ENCODE data around the gene PLEKHG3.

PLEKHG3 gene

DNA sequence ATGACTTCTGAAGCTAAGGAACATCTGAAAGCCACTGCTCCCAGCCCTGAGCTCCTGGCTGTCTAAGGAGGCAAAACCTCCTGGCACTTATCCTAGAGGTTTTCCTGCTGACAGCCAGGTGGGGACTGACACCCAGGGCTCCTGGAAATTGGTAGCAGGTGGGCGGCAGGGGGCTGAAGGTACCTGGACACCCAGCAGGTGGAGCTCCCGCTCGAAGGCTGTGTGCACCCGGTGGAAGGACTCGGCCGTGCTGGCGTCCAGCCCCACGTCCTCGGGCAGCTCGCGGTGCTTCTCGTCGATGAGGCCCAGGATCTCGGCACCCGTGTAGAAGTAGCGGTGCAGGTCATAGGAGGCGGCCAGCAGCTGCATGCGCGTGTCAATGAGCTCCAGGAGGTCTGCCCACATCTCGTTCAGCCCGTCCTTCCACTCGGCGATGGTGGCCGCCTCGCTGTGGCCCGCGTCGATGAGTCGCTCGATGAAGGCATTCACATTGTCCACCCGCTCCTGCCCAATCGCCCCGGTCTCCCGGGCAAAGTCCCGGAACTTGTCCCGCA, 68.2 kb downstream of the PLEKHG3 start:
- Mint-ChIP-seq H3K4me1 (ENCODE audit: low read depth) (peaks cover 7% of the 10 kb centered on the region), H3K27me3 (no peaks in the 10 kb centered on the region), H3K36me3 (ENCODE audit: low read depth) (no peaks in the 10 kb centered on the region), H3K9me3 (no peaks in the 10 kb centered on the region), H3K4me3 (no peak overlapping the region), H3K27ac (no peak overlapping the region)
- DNase-seq: no peak

DNA sequence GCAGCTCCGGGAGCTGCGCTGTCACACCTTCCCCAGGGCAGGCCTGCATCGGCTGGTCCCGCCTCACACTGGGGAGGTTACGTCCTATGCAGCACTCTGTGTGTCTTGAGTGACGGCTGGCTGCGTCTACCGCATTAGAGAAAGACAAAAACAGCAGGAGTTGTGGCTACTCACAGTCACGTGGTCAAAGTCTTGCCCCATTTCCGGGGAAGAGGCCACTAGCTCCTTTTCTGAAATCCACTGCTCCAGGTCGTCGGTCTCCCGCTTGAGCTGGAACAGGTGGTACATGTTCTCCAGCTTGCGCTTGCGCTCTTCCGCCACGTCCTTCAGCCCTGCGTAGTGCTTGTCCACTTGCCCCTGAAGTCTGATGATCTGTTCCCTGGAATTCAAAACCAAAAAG, 68.8 kb downstream of the PLEKHG3 start:
- no peak overlapping the region for H3K4me3 Mint-ChIP-seq
- H3K4me1 Mint-ChIP-seq (ENCODE audit: low read depth): peaks cover 7% of the 10 kb centered on the region
- H3K27me3 Mint-ChIP-seq: no peaks in the 10 kb centered on the region
- no peak for DNase-seq
- no peaks in the 10 kb centered on the region for H3K36me3 Mint-ChIP-seq (ENCODE audit: low read depth)
- no peak overlapping the region for H3K27ac Mint-ChIP-seq
- no peaks in the 10 kb centered on the region for H3K9me3 Mint-ChIP-seq

DNA sequence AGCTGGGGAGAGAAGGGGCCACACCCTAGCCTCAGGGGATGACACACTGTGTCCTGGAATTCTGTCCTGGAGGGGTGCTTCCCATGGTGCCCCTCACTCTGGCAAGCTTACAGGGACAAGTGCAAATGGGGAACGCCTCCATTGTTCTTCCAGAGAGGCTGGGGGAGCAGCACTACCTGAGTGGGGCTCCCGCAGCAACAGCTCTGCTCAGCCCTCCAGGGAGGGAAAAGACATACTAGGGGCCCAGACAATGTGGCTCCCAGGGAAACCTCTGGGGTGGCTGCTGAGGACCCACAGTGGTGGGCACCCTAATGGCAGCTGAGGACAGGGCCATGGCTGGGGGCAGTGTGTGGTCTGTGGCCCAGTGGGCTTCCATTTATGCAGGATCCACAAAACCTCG, 69.4 kb downstream of the PLEKHG3 start:
- Mint-ChIP-seq H3K9me3 (no peaks in the 10 kb centered on the region), H3K27ac (no peak overlapping the region), H3K27me3 (no peaks in the 10 kb centered on the region), H3K4me1 (ENCODE audit: low read depth) (peaks cover 7% of the 10 kb centered on the region), H3K36me3 (ENCODE audit: low read depth) (no peaks in the 10 kb centered on the region), H3K4me3 (no peak overlapping the region)
- DNase-seq: no peak

DNA sequence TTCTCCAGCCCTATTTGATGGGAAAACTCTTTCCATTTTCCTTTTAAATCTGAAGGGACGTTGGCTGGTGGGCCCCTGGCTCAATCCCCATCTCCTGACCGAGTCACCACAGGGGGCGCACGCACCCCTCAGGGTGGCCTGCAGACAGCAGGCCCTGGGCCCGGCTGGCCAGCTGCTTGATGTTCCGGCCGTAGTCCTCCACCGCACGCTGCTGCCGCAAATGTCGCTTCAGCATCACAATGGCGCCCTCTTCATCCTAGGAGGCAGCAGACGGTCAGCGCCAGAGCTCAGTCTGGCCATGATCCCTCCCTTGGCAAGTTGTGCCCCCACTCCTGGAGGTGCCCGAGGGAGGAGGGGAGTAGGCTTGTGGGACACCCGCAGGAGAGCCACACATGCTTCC, 70.0 kb downstream of the PLEKHG3 start:
- Mint-ChIP-seq H3K4me3 (no peak overlapping the region), H3K9me3 (no peaks in the 10 kb centered on the region)

DNA sequence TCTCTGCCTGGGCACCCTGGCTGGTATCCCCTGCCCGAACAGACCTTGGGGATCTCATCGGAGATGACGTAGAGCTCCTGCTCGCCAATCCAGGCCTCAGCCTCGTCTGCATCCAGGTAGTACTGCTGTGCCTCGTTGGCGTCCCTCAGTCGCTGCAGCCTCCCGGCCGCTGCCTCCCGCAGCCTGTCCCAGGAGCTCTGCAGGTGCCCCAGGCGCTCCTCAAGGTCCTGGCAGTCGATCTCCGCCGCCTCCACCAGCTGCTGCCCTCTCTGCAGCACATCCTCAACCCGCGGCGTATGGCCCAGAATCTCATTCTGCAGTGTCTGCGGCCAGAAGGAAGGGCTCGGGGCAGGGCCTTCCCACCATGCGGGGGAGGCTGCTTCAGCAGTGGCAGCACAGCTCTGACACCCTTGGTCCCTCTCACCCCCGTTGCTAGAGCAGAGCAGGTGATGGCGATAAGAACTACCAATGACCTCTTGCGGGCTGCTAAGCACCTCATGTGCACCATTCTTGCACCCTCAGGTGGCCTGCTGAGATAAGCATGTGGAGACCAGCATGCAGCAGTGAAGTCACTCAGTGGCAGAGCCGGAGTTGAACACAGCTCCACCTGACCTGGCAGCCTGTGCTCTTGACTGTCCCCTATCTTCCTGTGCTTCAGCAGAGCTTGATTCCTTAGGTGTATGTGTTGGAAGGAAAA, 71.0 kb downstream of the PLEKHG3 start:
- Mint-ChIP-seq H3K4me1 (ENCODE audit: low read depth) (peaks cover 7% of the 10 kb centered on the region), H3K27ac (no peak overlapping the region), H3K4me3 (no peak overlapping the region), H3K27me3 (no peaks in the 10 kb centered on the region), H3K36me3 (ENCODE audit: low read depth) (no peaks in the 10 kb centered on the region), H3K9me3 (no peaks in the 10 kb centered on the region)
- DNase-seq: no peak

More for the DNA sequence above, 70.0 kb downstream of the PLEKHG3 start:
- Mint-ChIP-seq H3K27me3 (no peaks in the 10 kb centered on the region), H3K36me3 (ENCODE audit: low read depth) (no peaks in the 10 kb centered on the region), H3K27ac (no peak overlapping the region), H3K4me1 (ENCODE audit: low read depth) (peaks cover 7% of the 10 kb centered on the region)
- no peak for DNase-seq

DNA sequence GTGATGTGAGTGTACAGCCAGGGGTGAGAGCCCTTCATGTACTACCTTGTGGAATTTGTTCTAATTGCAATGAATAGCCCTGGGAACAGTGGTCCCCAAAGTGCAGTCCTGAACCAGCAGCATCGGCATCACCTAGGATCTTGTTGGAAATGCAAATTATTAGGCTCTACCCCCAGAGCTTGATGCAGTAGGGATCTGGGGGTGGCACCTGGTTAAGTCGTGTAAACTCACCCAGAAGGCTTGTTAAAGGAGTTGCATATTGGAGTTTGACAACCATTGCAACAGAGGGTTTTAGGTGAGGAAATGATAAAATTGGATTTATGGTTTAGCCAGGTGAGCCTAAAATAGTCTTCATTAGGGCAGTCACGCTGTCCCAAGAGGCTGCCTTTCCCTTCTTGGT, 73.2 kb downstream of the PLEKHG3 start:
- H3K27me3 Mint-ChIP-seq: no peaks in the 10 kb centered on the region
- H3K9me3 Mint-ChIP-seq: no peaks in the 10 kb centered on the region
- no peak for DNase-seq
- H3K4me1 Mint-ChIP-seq (ENCODE audit: low read depth): no peaks in the 10 kb centered on the region
- H3K4me3 Mint-ChIP-seq: no peak overlapping the region
- no peaks in the 10 kb centered on the region for H3K36me3 Mint-ChIP-seq (ENCODE audit: low read depth)
- no peak overlapping the region for H3K27ac Mint-ChIP-seq

DNA sequence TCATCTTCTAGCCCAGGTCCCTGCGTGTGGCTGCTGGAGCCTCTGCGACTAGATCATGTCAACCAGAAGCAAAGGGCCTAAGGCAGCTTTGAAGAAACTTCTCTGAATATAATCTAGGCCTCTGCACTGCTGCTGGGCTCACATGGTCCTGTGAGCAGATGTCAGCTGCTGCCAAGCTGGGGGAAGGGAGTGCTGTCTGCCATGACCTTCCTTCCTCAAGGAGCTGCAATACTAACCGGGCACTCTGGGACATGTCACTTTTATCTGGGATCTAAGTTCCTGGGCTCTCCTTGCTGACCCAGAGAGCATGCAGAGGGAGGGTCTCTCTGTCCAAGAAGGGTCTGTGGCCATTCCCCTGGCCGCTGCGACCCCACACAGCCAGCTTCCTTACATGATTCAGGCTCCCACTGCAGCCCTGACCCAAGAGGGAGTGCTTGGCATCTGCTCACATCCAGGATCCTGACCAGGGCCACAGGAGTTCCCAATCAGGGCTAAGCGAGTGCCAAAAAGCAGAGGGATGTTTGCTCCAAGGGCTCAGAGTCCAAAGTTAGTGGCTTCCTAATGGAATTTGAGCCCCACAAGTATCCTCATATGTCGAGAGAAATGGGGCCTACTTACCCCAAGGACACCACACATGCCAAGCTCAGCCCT, 74.0 kb downstream of the PLEKHG3 start:
- DNase-seq: no peak
- Mint-ChIP-seq H3K4me1 (ENCODE audit: low read depth) (no peaks in the 10 kb centered on the region), H3K4me3 (no peak overlapping the region), H3K27ac (no peak overlapping the region), H3K9me3 (no peaks in the 10 kb centered on the region), H3K36me3 (ENCODE audit: low read depth) (no peaks in the 10 kb centered on the region), H3K27me3 (no peaks in the 10 kb centered on the region)

DNA sequence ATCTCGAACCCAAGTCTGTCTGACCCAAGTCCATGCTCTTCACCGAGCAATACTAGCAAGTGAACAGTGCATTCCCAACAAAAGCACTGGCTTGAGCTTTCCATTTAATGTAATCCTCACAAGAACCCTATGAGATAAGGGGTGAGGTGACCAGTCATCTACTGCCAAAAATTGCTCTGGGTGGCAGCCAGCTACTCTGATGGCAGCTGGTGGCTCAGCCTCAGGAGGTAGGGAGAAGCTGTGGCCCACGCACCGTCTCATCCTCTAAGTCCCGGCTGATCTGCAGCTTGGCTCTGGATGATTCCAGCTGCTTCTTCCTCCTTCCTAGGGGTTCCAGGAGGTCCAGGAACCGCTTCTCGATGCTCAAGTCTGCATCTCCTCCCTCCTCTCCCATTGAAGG, 75.2 kb downstream of the PLEKHG3 start:
- no peaks in the 10 kb centered on the region for H3K36me3 Mint-ChIP-seq (ENCODE audit: low read depth)
- H3K27ac Mint-ChIP-seq: no peak overlapping the region
- H3K4me3 Mint-ChIP-seq: no peak overlapping the region
- H3K27me3 Mint-ChIP-seq: no peaks in the 10 kb centered on the region
- no peaks in the 10 kb centered on the region for H3K4me1 Mint-ChIP-seq (ENCODE audit: low read depth)
- H3K9me3 Mint-ChIP-seq: no peaks in the 10 kb centered on the region
- no peak for DNase-seq

DNA sequence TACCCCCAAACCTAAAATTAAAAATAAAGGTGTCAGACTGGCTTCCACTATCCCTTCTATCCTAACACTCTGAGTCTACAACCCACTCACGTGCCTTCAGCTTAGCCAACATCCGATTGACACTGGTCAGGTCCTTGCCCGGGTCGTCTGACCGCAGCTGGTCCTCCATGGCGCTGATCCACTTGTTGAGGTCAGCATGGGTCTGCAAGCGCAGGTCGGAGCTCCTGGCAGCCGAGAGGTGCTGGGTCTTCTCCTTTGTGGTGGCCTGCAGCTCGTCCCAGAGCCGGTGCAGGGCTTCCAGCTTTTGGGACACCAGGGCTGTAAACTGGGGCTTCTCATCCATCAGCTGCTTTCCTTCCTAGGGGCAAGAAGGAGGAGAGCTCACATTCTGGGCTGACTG, 78.0 kb downstream of the PLEKHG3 start:
- Mint-ChIP-seq H3K27me3 (no peaks in the 10 kb centered on the region), H3K4me1 (ENCODE audit: low read depth) (no peaks in the 10 kb centered on the region), H3K27ac (no peak overlapping the region), H3K4me3 (no peak overlapping the region), H3K9me3 (no peaks in the 10 kb centered on the region), H3K36me3 (ENCODE audit: low read depth) (no peaks in the 10 kb centered on the region)
- DNase-seq: no peak

DNA sequence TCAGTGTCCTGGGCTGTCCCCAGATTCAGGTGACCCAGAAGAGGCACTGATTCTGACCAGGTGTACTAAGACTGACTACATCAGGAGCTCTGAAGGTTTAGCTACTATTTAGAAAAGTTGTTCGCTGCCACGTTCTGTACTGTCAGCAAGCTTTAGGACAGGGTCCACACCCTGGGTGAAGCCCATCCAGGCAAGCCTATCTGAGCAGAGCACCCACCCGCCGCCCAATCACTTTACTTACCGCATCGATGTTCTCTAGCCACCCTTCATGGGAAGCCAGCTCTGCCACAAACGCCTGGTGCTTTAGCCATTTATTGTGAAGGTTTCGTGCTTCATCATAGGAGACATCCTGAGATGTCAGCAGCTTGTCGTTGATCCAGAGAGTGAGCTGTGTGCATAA, 79.8 kb downstream of the PLEKHG3 start:
- H3K9me3 Mint-ChIP-seq: no peaks in the 10 kb centered on the region
- no peak for DNase-seq
- H3K27me3 Mint-ChIP-seq: no peaks in the 10 kb centered on the region
- H3K27ac Mint-ChIP-seq: no peak overlapping the region
- H3K4me3 Mint-ChIP-seq: no peak overlapping the region
- no peaks in the 10 kb centered on the region for H3K4me1 Mint-ChIP-seq (ENCODE audit: low read depth)
- no peaks in the 10 kb centered on the region for H3K36me3 Mint-ChIP-seq (ENCODE audit: low read depth)

DNA sequence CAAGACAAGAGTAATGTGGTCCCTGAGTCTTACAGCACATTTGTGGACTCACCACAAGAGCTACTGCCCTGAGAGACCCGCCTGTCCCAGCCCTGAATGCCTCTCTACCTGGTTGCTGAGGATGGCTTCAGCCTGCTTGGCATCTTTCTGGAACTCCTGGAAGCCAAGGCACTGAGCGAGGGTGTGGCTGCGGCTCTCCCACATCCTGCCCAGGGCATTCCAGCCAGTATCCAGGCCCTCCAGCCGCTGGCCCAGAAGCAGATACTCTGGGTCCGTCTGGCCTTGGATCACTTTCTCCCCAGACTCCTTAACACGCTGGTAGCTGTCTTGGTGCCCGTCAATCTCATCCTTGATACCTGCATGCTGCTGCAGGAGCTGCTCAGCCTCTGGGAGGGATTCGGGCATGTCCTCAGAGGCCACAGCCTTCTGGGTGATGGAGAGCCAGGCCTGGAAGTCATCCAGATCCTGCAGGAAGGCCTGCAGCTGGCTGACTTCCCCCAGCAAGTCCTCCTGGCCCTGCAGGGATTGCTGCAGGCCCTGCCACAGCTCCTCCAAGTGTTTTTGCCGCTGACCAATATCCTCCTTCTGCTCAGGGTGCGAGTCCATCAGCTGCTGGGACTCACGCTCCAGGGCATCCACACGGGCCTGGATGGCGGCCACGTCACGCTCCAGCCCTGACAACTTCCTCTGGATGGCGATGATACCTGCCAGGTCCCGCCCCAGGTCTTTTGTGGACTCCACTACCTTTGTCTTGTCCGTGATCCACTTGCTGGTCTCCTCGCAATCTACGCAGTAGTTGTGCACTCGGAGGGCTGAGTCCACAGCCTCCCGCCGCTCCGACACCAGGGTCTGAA, 82.3 kb downstream of the PLEKHG3 start:
- H3K9me3 Mint-ChIP-seq: no peaks in the 10 kb centered on the region
- H3K27me3 Mint-ChIP-seq: no peaks in the 10 kb centered on the region
- no peak overlapping the region for H3K27ac Mint-ChIP-seq
- H3K4me3 Mint-ChIP-seq: no peak overlapping the region
- no peaks in the 10 kb centered on the region for H3K36me3 Mint-ChIP-seq (ENCODE audit: low read depth)
- no peaks in the 10 kb centered on the region for H3K4me1 Mint-ChIP-seq (ENCODE audit: low read depth)
- DNase-seq: no peak

DNA sequence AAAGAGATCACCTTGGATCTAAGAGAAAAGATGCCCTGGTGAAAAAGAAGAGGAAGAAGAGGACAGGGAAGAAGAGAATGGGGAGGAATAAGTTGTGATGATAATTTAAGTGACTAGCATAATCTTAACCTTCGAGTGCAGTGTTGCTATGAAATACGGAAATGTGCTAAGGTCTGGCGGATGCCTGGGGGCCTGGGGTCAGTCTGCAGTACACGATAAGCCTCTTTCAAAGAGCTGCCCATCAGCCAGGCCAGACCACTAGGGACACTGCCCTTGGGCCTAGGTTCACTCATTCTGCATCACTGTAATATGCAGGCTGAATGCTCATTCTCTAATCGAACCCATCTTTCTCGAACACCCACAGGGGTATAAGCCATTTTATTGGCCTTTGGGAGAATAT, 83.4 kb downstream of the PLEKHG3 start:
- Mint-ChIP-seq H3K27ac (no peak overlapping the region), H3K36me3 (ENCODE audit: low read depth) (no peaks in the 10 kb centered on the region), H3K4me3 (no peak overlapping the region), H3K4me1 (ENCODE audit: low read depth) (peaks cover 4% of the 10 kb centered on the region), H3K9me3 (no peaks in the 10 kb centered on the region), H3K27me3 (no peaks in the 10 kb centered on the region)
- DNase-seq: no peak

DNA sequence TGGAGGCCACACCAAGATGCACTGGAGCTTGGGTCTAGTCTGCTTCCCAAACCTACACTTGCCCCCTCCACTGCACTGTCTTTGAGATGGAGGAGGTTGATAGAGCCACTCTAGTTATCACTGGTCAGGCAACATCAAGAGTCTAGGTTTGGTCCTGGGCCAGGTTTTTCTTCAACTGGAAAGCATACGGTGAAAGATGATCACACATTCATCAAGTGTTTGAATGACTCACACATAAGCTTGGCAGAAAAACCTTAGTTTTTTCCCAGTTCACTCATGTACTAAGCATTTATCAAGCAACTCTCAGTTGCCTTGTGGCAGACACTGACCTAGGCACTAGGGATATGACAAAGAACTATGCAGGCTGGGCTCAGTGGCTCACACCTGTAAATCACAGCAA, 84.5 kb downstream of the PLEKHG3 start:
- Mint-ChIP-seq H3K4me1 (ENCODE audit: low read depth) (peaks cover 4% of the 10 kb centered on the region), H3K36me3 (ENCODE audit: low read depth) (no peaks in the 10 kb centered on the region), H3K27ac (no peak overlapping the region), H3K9me3 (no peaks in the 10 kb centered on the region), H3K4me3 (no peak overlapping the region), H3K27me3 (no peaks in the 10 kb centered on the region)
- DNase-seq: no peak

DNA sequence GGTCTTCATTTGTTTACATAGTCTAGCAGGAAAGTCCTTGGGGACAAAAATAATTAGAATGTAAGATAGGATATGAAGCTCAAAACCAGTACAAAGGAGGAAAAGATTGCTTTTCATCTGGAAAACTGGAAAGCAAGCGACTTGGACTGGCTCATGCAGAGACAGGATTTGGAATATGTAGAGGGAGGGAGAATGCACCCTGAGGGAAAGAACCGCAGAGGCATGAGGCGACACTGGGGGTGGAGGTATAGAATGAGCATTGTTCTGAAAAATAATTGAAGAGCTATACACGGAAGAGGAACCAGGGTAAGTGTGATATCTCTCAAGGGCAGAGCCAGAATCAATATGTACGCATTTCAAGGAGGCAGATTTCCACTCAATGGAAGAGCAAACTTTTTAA, 85.5 kb downstream of the PLEKHG3 start:
- Mint-ChIP-seq H3K4me3 (no peak overlapping the region), H3K27me3 (no peaks in the 10 kb centered on the region), H3K4me1 (ENCODE audit: low read depth) (peaks cover 4% of the 10 kb centered on the region), H3K36me3 (ENCODE audit: low read depth) (no peaks in the 10 kb centered on the region), H3K9me3 (no peaks in the 10 kb centered on the region), H3K27ac (no peak overlapping the region)
- DNase-seq: no peak

DNA sequence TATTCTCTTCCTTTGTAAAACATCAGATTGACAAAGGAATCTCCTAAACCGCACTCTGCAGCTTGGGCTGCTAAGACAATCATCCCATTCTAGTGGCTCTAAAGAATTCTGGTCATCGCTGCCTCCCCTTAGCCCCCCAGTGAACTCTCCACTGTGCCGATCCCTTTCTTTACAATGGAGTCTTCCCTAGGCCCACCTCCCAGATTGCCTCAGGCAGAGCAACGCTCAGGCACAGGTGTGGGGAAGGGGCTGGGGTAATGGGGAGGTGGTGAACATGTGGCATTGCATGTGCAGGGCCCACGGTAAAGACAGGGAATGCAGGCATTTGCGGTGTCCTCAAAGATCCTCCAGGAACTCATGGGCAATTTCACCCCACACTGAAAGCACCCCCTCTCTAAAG, 86.3 kb downstream of the PLEKHG3 start:
- Mint-ChIP-seq H3K4me1 (ENCODE audit: low read depth) (peaks cover 4% of the 10 kb centered on the region), H3K27ac (no peak overlapping the region), H3K9me3 (no peaks in the 10 kb centered on the region), H3K36me3 (ENCODE audit: low read depth) (no peaks in the 10 kb centered on the region), H3K4me3 (no peak overlapping the region), H3K27me3 (no peaks in the 10 kb centered on the region)
- no peak for DNase-seq
